Colonic mucosa (tissue), 4 donors: ENCODE measurements around the gene REEP3. TPM values are rescaled to one million over a fixed set of nuclear protein-coding genes. Genes with fewer than 3 reads are reported as not detected.
"Not testable (repeated sequence)": the region's sequence is repeated elsewhere in the genome, so short reads cannot be mapped to it uniquely, and the experiment has no call there.

Experiments
- DNase-seq: peaks from one replicate; pipeline ENCODE4 v3.0.0-alpha.2; 2020
- H3K27ac ChIP-seq: fragments of 200-600 bp; one replicate; pipeline ENCODE4 v1.8.0; 2021
- H3K27me3 ChIP-seq: fragments of 200-600 bp; one replicate; pipeline ENCODE4 v1.8.0; 2021
- H3K36me3 ChIP-seq: fragments of 200-600 bp; one replicate; pipeline ENCODE4 v1.8.0; 2021
- H3K4me1 ChIP-seq: fragments of 200-600 bp; one replicate; pipeline ENCODE4 v1.8.0; 2021; ENCODE audit warnings: mild to moderate bottlenecking
- H3K4me3 ChIP-seq: fragments of 200-600 bp; one replicate; pipeline ENCODE4 v1.8.0; 2021
- H3K9ac ChIP-seq, 2 donors: one replicate each; pipeline ENCODE4 v1.7.0; 2013; ENCODE audit warnings: control low read depth in 2 of 2, low read depth in 2 of 2, low read length in 2 of 2
- H3K9me3 ChIP-seq: fragments of 200-600 bp; one replicate; pipeline ENCODE4 v1.8.0; 2021
- CTCF ChIP-seq: fragments of 200-600 bp; IDR thresholded peaks from one replicate; pipeline ENCODE4 v1.8.0; 2022; ENCODE audit warnings: antibody characterized with exemption, mild to moderate bottlenecking
- intact Hi-C: fragments of 100-400 bp; cut with DNase I; formaldehyde crosslinking; loops from one replicate; pipeline ENCODE4 v1.14.1; 2022
- total RNA-seq, 2 donors: library from RNA; stranded (reverse); fragmentation: NEBNext Ultra II Directional in 1 of 2; extraction: Animal tissue kit (Norgen Biotek cat#: 25700) in 1 of 2; gene quantifications; one replicate each; pipeline ENCODE4 v1.2.1, GENCODE V29; 2021
- donor health status: healthy.
- donor health status: DM: no; HTN: no; CAD: no.
- donor health status: DM: no; HTN: no; CAD: no.

REEP3 gene
- total RNA-seq, 2 donors from 2014 or later, result 33.1 to 66.0 TPM

- no peak overlapping the region for H3K9ac ChIP-seq
- H3K27me3 ChIP-seq, result no peaks in the 10 kb centered on the region
- H3K4me1 ChIP-seq, result no peaks in the 10 kb centered on the region
- H3K27ac ChIP-seq, result no peak overlapping the region
- no peak for TF ChIP-seq CTCF
- no peak for DNase-seq
- H3K9me3 ChIP-seq, result no peaks in the 10 kb centered on the region
- intact Hi-C loops, result no loop called here
- H3K36me3 ChIP-seq, result no peaks in the 10 kb centered on the region
- no peak overlapping the region for H3K4me3 ChIP-seq
These were observed 37.1 kb downstream of the REEP3 start for GRCh38 chr10:63558132-63558784.

- DNase-seq, result no peak
- Histone ChIP-seq H3K9me3 (no peaks in the 10 kb centered on the region), H3K4me3 (no peak overlapping the region), H3K27ac (no peak overlapping the region), H3K36me3 (no peaks in the 10 kb centered on the region), H3K9ac (no peak overlapping the region), H3K27me3 (no peaks in the 10 kb centered on the region), H3K4me1 (no peaks in the 10 kb centered on the region)
- TF ChIP-seq CTCF, result no peak
- intact Hi-C loops, result no loop called here
These were observed 40.1 kb downstream of the REEP3 start for GRCh38 chr10:63561341-63561740.

GRCh38 chr10:63562391-63562790, 41.2 kb downstream of the REEP3 start:
- intact Hi-C loops, result no loop called here
- H3K4me3 ChIP-seq, result no peak overlapping the region
- H3K4me1 ChIP-seq, result no peaks in the 10 kb centered on the region
- no peaks in the 10 kb centered on the region for H3K9me3 ChIP-seq
- DNase-seq, result no peak
- H3K9ac ChIP-seq, result no peak overlapping the region
- no peaks in the 10 kb centered on the region for H3K27me3 ChIP-seq
- H3K27ac ChIP-seq, result no peak overlapping the region
- no peak for TF ChIP-seq CTCF
- H3K36me3 ChIP-seq, result no peaks in the 10 kb centered on the region

- no peak for TF ChIP-seq CTCF
- Histone ChIP-seq H3K36me3 (no peaks in the 10 kb centered on the region), H3K27ac (no peak overlapping the region), H3K4me3 (no peak overlapping the region), H3K27me3 (no peaks in the 10 kb centered on the region), H3K9ac (no peak overlapping the region), H3K9me3 (no peaks in the 10 kb centered on the region), H3K4me1 (no peaks in the 10 kb centered on the region)
- intact Hi-C loops, result no loop called here
- DNase-seq, result no peak
These were observed 41.7 kb downstream of the REEP3 start for GRCh38 chr10:63562857-63563256.

GRCh38 chr10:63563623-63564022, 42.4 kb downstream of the REEP3 start:
- Histone ChIP-seq H3K4me1 (no peaks in the 10 kb centered on the region), H3K9ac (no peak overlapping the region), H3K9me3 (no peaks in the 10 kb centered on the region), H3K27me3 (no peaks in the 10 kb centered on the region), H3K27ac (no peak overlapping the region), H3K4me3 (no peak overlapping the region), H3K36me3 (no peaks in the 10 kb centered on the region)
- no peak for TF ChIP-seq CTCF
- intact Hi-C loops, result no loop called here
- no peak for DNase-seq

GRCh38 chr10:63564731-63565130, 43.5 kb downstream of the REEP3 start:
- H3K27me3 ChIP-seq, H3K27ac ChIP-seq, intact Hi-C loops, H3K9ac ChIP-seq, DNase-seq, H3K9me3 ChIP-seq, H3K36me3 ChIP-seq, H3K4me3 ChIP-seq, H3K4me1 ChIP-seq: not testable (repeated sequence)
